Activated T-cell treated with anti-CD3 and anti-CD28 coated beads for 4 hours (primary cell): ENCODE measurements around the gene IL36A.

ENCODE experiments used
- DNase-seq: peaks from one replicate; pipeline ENCODE4 v3.0.0-alpha.2; 2020

IL36A gene

GRCh38 chr2:113009622-113010021, 4.4 kb downstream of the IL36A start:
- no peak for DNase-seq

GRCh38 chr2:113010088-113010487, 4.8 kb downstream of the IL36A start:
- DNase-seq = no peak

GRCh38 chr2:113011108-113011507, 5.8 kb downstream of the IL36A start:
- no peak for DNase-seq

- DNase-seq = no peak
Observed at GRCh38 chr2:113012436-113013335, 7.4 kb downstream of the IL36A start.

- DNase-seq = no peak
Observed at GRCh38 chr2:113013336-113013661, 8.0 kb downstream of the IL36A start.

- no peak for DNase-seq
Observed at GRCh38 chr2:113014067-113014466, 8.8 kb downstream of the IL36A start.

- no peak for DNase-seq
Observed at GRCh38 chr2:113015042-113015441, 9.8 kb downstream of the IL36A start.

- DNase-seq = no peak
Observed at GRCh38 chr2:113015655-113016054, 10.4 kb downstream of the IL36A start.

- no peak for DNase-seq
Observed at GRCh38 chr2:113018509-113018908, 13.2 kb downstream of the IL36A start.

- no peak for DNase-seq
Observed at GRCh38 chr2:113021312-113021711, 16.1 kb downstream of the IL36A start.

GRCh38 chr2:113024764-113025163, 19.5 kb downstream of the IL36A start:
- no peak for DNase-seq

- no peak for DNase-seq
Observed at GRCh38 chr2:113025737-113026136, 20.5 kb downstream of the IL36A start.

- no peak for DNase-seq
Observed at GRCh38 chr2:113027691-113028090, 22.4 kb downstream of the IL36A start.

GRCh38 chr2:113028112-113028511, 22.9 kb downstream of the IL36A start:
- DNase-seq = no peak

- no peak for DNase-seq
Observed at GRCh38 chr2:113032737-113033136, 27.5 kb downstream of the IL36A start.

GRCh38 chr2:113034016-113034415, 28.8 kb downstream of the IL36A start:
- DNase-seq = no peak

GRCh38 chr2:113036763-113037162, 31.5 kb downstream of the IL36A start:
- DNase-seq = no peak

GRCh38 chr2:113038291-113038690, 33.0 kb downstream of the IL36A start:
- no peak for DNase-seq

GRCh38 chr2:113039158-113039557, 33.9 kb downstream of the IL36A start:
- no peak for DNase-seq

GRCh38 chr2:113039719-113040118, 34.5 kb downstream of the IL36A start:
- DNase-seq = no peak

GRCh38 chr2:113041871-113042270, 36.6 kb downstream of the IL36A start:
- DNase-seq = no peak

GRCh38 chr2:113046465-113046864, 41.2 kb downstream of the IL36A start:
- DNase-seq = no peak

GRCh38 chr2:113050921-113051895, 45.9 kb downstream of the IL36A start:
- DNase-seq = no peak

GRCh38 chr2:113052396-113052917, 47.2 kb downstream of the IL36A start, which contains the start of gene IL36B:
Gene IL36B (minus strand): TSS chr2:113052867.
- no peak for DNase-seq
